Stimulated activated naive CD8-positive, alpha-beta T cell treated with anti-CD3 and anti-CD28 coated beads, Interleukin-15, amount 100 ng/mL, for 72 hours (primary cell): ENCODE results near the gene MAGOH.

Source experiments
- ATAC-seq: fragments of 150-1000 bp; cut with Tn5 transposase; 2 replicates; pipeline ENCODE4 v1.10.0; 2021; ENCODE audit warnings: mild to moderate bottlenecking, moderate library complexity
- DNase-seq, 2 donors: peaks; one replicate each; pipeline ENCODE4 v3.0.0; 2021 to 2022
- H3K27ac Mint-ChIP-seq, 2 donors: one replicate each; pipeline ENCODE4 v1.8.0; 2022; ENCODE audit warnings: mild to moderate bottlenecking in 2 of 2, mixed read lengths in 2 of 2, moderate library complexity in 2 of 2
- H3K27me3 Mint-ChIP-seq: one replicate; pipeline ENCODE4 v1.8.0; 2022; ENCODE audit warnings: mixed read lengths
- H3K4me1 Mint-ChIP-seq: one replicate; pipeline ENCODE4 v1.8.0; 2022; ENCODE audit warnings: mild to moderate bottlenecking, mixed read lengths
- H3K4me3 Mint-ChIP-seq, 2 donors: one replicate each; pipeline ENCODE4 v1.8.0; 2022; ENCODE audit warnings: mild to moderate bottlenecking in 2 of 2, mixed read lengths in 2 of 2, moderate library complexity in 1 of 2
- H3K9me3 Mint-ChIP-seq, 2 donors: one replicate each; pipeline ENCODE4 v1.8.0; 2022; ENCODE audit warnings: mixed read lengths in 2 of 2

The MAGOH gene

GRCh38 chr1:53256511-53257453, 18.5 kb upstream of the MAGOH start:
- Mint-ChIP-seq H3K4me1 (no peaks in the 10 kb centered on the region), H3K27me3 (no peaks in the 10 kb centered on the region), H3K4me3 (no peak overlapping the region), H3K27ac (peak overlapping the region in 1 of 2 donors; percentile 9), H3K9me3 (no peaks in the 10 kb centered on the region)
- ATAC-seq (no peak), DNase-seq (no peak)

- no peaks in the 10 kb centered on the region for H3K4me1 Mint-ChIP-seq
These were observed 16.7 kb upstream of the MAGOH start for GRCh38 chr1:53255031-53255430.

GRCh38 chr1:53254011-53254640, 15.8 kb upstream of the MAGOH start:
- DNase-seq (no peak), ATAC-seq (no peak)
- Mint-ChIP-seq H3K4me1 (no peaks in the 10 kb centered on the region), H3K4me3 (no peak overlapping the region), H3K27ac (peak overlapping the region in 1 of 2 donors; percentile 62), H3K9me3 (no peaks in the 10 kb centered on the region), H3K27me3 (no peaks in the 10 kb centered on the region)

More at GRCh38 chr1:53255031-53255430, 16.7 kb upstream of the MAGOH start:
- no peak overlapping the region for H3K27ac Mint-ChIP-seq
- DNase-seq: no peak
- no peak overlapping the region for H3K4me3 Mint-ChIP-seq
- H3K27me3 Mint-ChIP-seq: no peaks in the 10 kb centered on the region
- ATAC-seq: no peak
- no peaks in the 10 kb centered on the region for H3K9me3 Mint-ChIP-seq

GRCh38 chr1:53250325-53250724, 12.0 kb upstream of the MAGOH start:
- no peak overlapping the region for H3K27ac Mint-ChIP-seq
- no peak overlapping the region for H3K4me3 Mint-ChIP-seq
- no peaks in the 10 kb centered on the region for H3K4me1 Mint-ChIP-seq
- ATAC-seq (no peak), DNase-seq (no peak)
- no peaks in the 10 kb centered on the region for H3K9me3 Mint-ChIP-seq
- no peaks in the 10 kb centered on the region for H3K27me3 Mint-ChIP-seq

- DNase-seq: no peak
- ATAC-seq: no peak
- Mint-ChIP-seq H3K4me3 (no peak overlapping the region), H3K9me3 (no peaks in the 10 kb centered on the region), H3K27me3 (no peaks in the 10 kb centered on the region), H3K27ac (no peak overlapping the region), H3K4me1 (no peaks in the 10 kb centered on the region)
These were observed 11.4 kb upstream of the MAGOH start for GRCh38 chr1:53249706-53250105.

GRCh38 chr1:53246261-53247134, 8.2 kb upstream of the MAGOH start:
- Mint-ChIP-seq H3K4me1 (no peaks in the 10 kb centered on the region), H3K9me3 (no peaks in the 10 kb centered on the region), H3K4me3 (no peak overlapping the region), H3K27me3 (no peaks in the 10 kb centered on the region), H3K27ac (no peak overlapping the region)
- DNase-seq (no peak), ATAC-seq (no peak)

GRCh38 chr1:53244141-53244540, 5.8 kb upstream of the MAGOH start:
- ATAC-seq (no peak), DNase-seq (no peak)
- H3K9me3 Mint-ChIP-seq: no peaks in the 10 kb centered on the region
- peaks cover 1% of the 10 kb centered on the region for H3K4me1 Mint-ChIP-seq
- H3K27ac Mint-ChIP-seq: no peak overlapping the region
- no peak overlapping the region for H3K4me3 Mint-ChIP-seq
- H3K27me3 Mint-ChIP-seq: no peaks in the 10 kb centered on the region

GRCh38 chr1:53242381-53242780, 4.1 kb upstream of the MAGOH start:
- Mint-ChIP-seq H3K4me1 (peaks cover 17% of the 10 kb centered on the region), H3K27ac (no peak overlapping the region), H3K4me3 (no peak overlapping the region), H3K27me3 (no peaks in the 10 kb centered on the region), H3K9me3 (no peaks in the 10 kb centered on the region)
- DNase-seq: no peak
- no peak for ATAC-seq

- H3K4me3 Mint-ChIP-seq: no peak overlapping the region
- ATAC-seq: no peak
- H3K4me1 Mint-ChIP-seq: peaks cover 23% of the 10 kb centered on the region
- no peak overlapping the region for H3K27ac Mint-ChIP-seq
- H3K9me3 Mint-ChIP-seq: no peaks in the 10 kb centered on the region
- no peaks in the 10 kb centered on the region for H3K27me3 Mint-ChIP-seq
- no peak for DNase-seq
These were observed 3.5 kb upstream of the MAGOH start for GRCh38 chr1:53241828-53242227.

GRCh38 chr1:53237638-53238037, 680 bp downstream of the MAGOH start:
- DNase-seq (no peak), ATAC-seq (no peak)
- Mint-ChIP-seq H3K27ac (peak overlapping the region; percentile 99), H3K4me3 (peak overlapping the region; percentile 96 to 99), H3K9me3 (no peaks in the 10 kb centered on the region), H3K27me3 (no peaks in the 10 kb centered on the region), H3K4me1 (peaks cover 35% of the 10 kb centered on the region)

- DNase-seq (no peak), ATAC-seq (no peak)
- peaks cover 29% of the 10 kb centered on the region for H3K4me1 Mint-ChIP-seq
- peak overlapping the region; percentile 98 for H3K27ac Mint-ChIP-seq
- H3K4me3 Mint-ChIP-seq: peak overlapping the region; percentile 90
- no peaks in the 10 kb centered on the region for H3K27me3 Mint-ChIP-seq
- H3K9me3 Mint-ChIP-seq: no peaks in the 10 kb centered on the region
These were observed 17.4 kb downstream of the MAGOH start for GRCh38 chr1:53220962-53221286.

GRCh38 chr1:53220171-53220961, 18.0 kb downstream of the MAGOH start, which contains the start of gene CZIB:
Gene CZIB, minus strand, starts transcription at chr1:53220634. Its CDS starts 59 bp downstream, at chr1:53220575.
- ATAC-seq (peak; percentile 95), DNase-seq (peak; percentile 94 to 96)
- Mint-ChIP-seq H3K27me3 (no peaks in the 10 kb centered on the region), H3K27ac (peak within 1 kb of the TSS; percentile 98), H3K4me3 (peak within 1 kb of the TSS; percentile 90), H3K9me3 (no peaks in the 10 kb centered on the region), H3K4me1 (peaks cover 29% of the 10 kb centered on the region)

GRCh38 chr1:53219711-53220110, 18.6 kb downstream of the MAGOH start:
- Mint-ChIP-seq H3K4me3 (peak overlapping the region; percentile 90), H3K27ac (peak overlapping the region; percentile 98), H3K9me3 (no peaks in the 10 kb centered on the region)

GRCh38 chr1:53218201-53218600, 20.1 kb downstream of the MAGOH start:
- Mint-ChIP-seq H3K4me3 (no peak overlapping the region), H3K27ac (peak overlapping the region in 1 of 2 donors; percentile 57), H3K4me1 (peaks cover 29% of the 10 kb centered on the region), H3K9me3 (no peaks in the 10 kb centered on the region), H3K27me3 (no peaks in the 10 kb centered on the region)
- DNase-seq: no peak
- ATAC-seq: no peak

More at GRCh38 chr1:53219711-53220110, 18.6 kb downstream of the MAGOH start:
- ATAC-seq: no peak
- no peak for DNase-seq
- Mint-ChIP-seq H3K4me1 (peaks cover 29% of the 10 kb centered on the region), H3K27me3 (no peaks in the 10 kb centered on the region)
